Mucosa of descending colon (tissue), 3 donors: Measurements from ENCODE around the gene ENTPD5. TPM values are rescaled to one million over a fixed set of nuclear protein-coding genes. Genes with fewer than 3 reads are reported as not detected.

ENCODE experiments used
- ATAC-seq: fragments of 200-7000 bp; cut with Tn5 transposase; one replicate; pipeline ENCODE4 v1.9.1; 2020; ENCODE audit warnings: mild to moderate bottlenecking, moderate library complexity
- DNase-seq, 3 donors: peaks; one replicate each; pipeline ENCODE4 v3.0.0-alpha.2; 2020
- H3K36me3 ChIP-seq: fragments of 200-600 bp; one replicate; pipeline ENCODE4 v1.8.0; 2021; ENCODE audit warnings: low read depth, mild to moderate bottlenecking
- H3K4me1 ChIP-seq: fragments of 200-600 bp; one replicate; pipeline ENCODE4 v1.8.0; 2021; ENCODE audit warnings: low read depth, mild to moderate bottlenecking
- H3K4me3 ChIP-seq: fragments of 200-600 bp; one replicate; pipeline ENCODE4 v1.8.0; 2021; ENCODE audit warnings: mild to moderate bottlenecking
- H3K9me3 ChIP-seq: fragments of 200-600 bp; one replicate; pipeline ENCODE4 v1.8.0; 2021; ENCODE audit warnings: mild to moderate bottlenecking
- intact Hi-C, 2 donors: fragments of 100-400 bp; cut with DNase I in 1 of 2; cut with micrococcal nuclease in 1 of 2; formaldehyde crosslinking; loops; one replicate each; pipeline versions ENCODE4 v1.11.0 to v1.11.1; 2022; cut with DNase I, micrococcal nuclease
- total RNA-seq, 3 donors: library from RNA; stranded (reverse); fragmentation: NEBNext Ultra II Directional in 2 of 3; extraction: Animal tissue kit (Norgen Biotek cat#: 25700) in 2 of 3; gene quantifications; one replicate each; pipeline versions ENCODE4 v1.2.1 to v1.2.4, GENCODE V29; 2021 to 2023
- TF ChIP-seq, protein P1 (sequence below): fragments of 200-600 bp; IDR thresholded peaks from one replicate; pipeline ENCODE4 v1.8.0; 2022; ENCODE audit warnings: antibody characterized with exemption, mild to moderate bottlenecking
- donor health status: DM: no; HTN: no; CAD: no; lungs with moderate emphysema.
- donor health status: DM: no; HTN: no; CAD: no.
- donor health status: DM: no; HTN: yes; CAD: no.

ENTPD5 gene
- total RNA-seq, 3 donors from 2014 or later: 79.9 to 296 (median 153) TPM

GRCh38 chr14:74049876-74050495 lies 30.9 kb upstream of the ENTPD5 start:
- no peaks in the 10 kb centered on the region for H3K36me3 ChIP-seq
- no peak for DNase-seq
- TF ChIP-seq, protein P1, sequence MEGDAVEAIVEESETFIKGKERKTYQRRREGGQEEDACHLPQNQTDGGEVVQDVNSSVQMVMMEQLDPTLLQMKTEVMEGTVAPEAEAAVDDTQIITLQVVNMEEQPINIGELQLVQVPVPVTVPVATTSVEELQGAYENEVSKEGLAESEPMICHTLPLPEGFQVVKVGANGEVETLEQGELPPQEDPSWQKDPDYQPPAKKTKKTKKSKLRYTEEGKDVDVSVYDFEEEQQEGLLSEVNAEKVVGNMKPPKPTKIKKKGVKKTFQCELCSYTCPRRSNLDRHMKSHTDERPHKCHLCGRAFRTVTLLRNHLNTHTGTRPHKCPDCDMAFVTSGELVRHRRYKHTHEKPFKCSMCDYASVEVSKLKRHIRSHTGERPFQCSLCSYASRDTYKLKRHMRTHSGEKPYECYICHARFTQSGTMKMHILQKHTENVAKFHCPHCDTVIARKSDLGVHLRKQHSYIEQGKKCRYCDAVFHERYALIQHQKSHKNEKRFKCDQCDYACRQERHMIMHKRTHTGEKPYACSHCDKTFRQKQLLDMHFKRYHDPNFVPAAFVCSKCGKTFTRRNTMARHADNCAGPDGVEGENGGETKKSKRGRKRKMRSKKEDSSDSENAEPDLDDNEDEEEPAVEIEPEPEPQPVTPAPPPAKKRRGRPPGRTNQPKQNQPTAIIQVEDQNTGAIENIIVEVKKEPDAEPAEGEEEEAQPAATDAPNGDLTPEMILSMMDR: no peak
- ATAC-seq: no peak
- H3K4me1 ChIP-seq: no peaks in the 10 kb centered on the region
- H3K4me3 ChIP-seq: no peak overlapping the region
- intact Hi-C loops: no loop called here
- no peaks in the 10 kb centered on the region for H3K9me3 ChIP-seq

GRCh38 chr14:74048281-74048680 lies 29.2 kb upstream of the ENTPD5 start:
- no peak for DNase-seq
- H3K4me1 ChIP-seq: no peaks in the 10 kb centered on the region
- no peaks in the 10 kb centered on the region for H3K36me3 ChIP-seq
- TF ChIP-seq, protein P1: no peak
- intact Hi-C loops: no loop called here
- no peak for ATAC-seq
- H3K9me3 ChIP-seq: no peaks in the 10 kb centered on the region
- H3K4me3 ChIP-seq: no peak overlapping the region

- Histone ChIP-seq H3K9me3 (no peaks in the 10 kb centered on the region), H3K4me3 (no peak overlapping the region), H3K4me1 (no peaks in the 10 kb centered on the region), H3K36me3 (no peaks in the 10 kb centered on the region)
- intact Hi-C loops: no loop called here
- TF ChIP-seq, protein P1: no peak
- no peak for DNase-seq
- no peak for ATAC-seq
These were observed 26.4 kb upstream of the ENTPD5 start for GRCh38 chr14:74045522-74045921.

DNA sequence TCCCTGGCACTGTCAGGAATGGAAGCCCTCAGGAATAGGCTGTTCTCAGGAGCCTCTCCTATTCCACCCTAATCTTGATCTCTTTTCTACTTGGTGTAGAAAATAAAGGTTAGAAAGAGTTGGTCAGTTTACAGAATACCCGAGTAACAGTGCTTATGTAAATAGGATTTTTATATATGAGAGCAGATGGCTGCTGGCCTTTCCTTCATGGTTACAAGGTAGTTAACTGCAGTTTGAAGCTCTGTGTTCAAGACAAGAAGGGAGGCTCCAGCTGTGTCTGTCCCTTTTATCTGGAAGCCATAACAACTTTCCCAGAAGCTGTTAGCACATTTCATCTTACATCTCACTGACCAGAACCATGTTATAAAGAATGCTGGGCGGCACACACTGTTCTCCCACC lies 23.2 kb upstream of the ENTPD5 start:
- H3K36me3 ChIP-seq: no peaks in the 10 kb centered on the region
- DNase-seq (no peak), ATAC-seq (peak; percentile 54)
- H3K9me3 ChIP-seq: no peaks in the 10 kb centered on the region
- TF ChIP-seq, protein P1: no peak
- H3K4me1 ChIP-seq: no peaks in the 10 kb centered on the region
- intact Hi-C loops: no loop called here
- H3K4me3 ChIP-seq: no peak overlapping the region

GRCh38 chr14:74038020-74038859 lies 19.2 kb upstream of the ENTPD5 start:
- TF ChIP-seq, protein P1: peak; percentile 51
- H3K9me3 ChIP-seq: no peaks in the 10 kb centered on the region
- intact Hi-C loops: no loop called here
- no peak overlapping the region for H3K4me3 ChIP-seq
- no peaks in the 10 kb centered on the region for H3K4me1 ChIP-seq
- ATAC-seq: peak; percentile 64
- peak in 1 of 3 donors; percentile 43 for DNase-seq
- no peaks in the 10 kb centered on the region for H3K36me3 ChIP-seq
